Brain microvascular endothelial cell (primary cell): ENCODE measurements around the gene TBC1D16.

Source experiments
- DNase-seq: peaks from one replicate; pipeline ENCODE4 v3.0.0-alpha.2; 2020
- H3K27ac ChIP-seq: fragments of 250-450 bp; sonication (Bioruptor Pico); 2 replicates; pipeline ENCODE4 v1.5.1; 2020; ENCODE audit warnings: mild to moderate bottlenecking, moderate library complexity
- H3K27me3 ChIP-seq: fragments of 250-450 bp; sonication (Bioruptor Pico); replicated peaks from 2 replicates; pipeline ENCODE4 v1.5.1; 2020; ENCODE audit warnings: mild to moderate bottlenecking
- H3K36me3 ChIP-seq: fragments of 250-450 bp; sonication (Bioruptor Pico); replicated peaks from 2 replicates; pipeline ENCODE4 v1.5.1; 2020; ENCODE audit warnings: mild to moderate bottlenecking
- H3K4me3 ChIP-seq: 2 replicates; pipeline ENCODE4 v1.5.1; 2011; ENCODE audit warnings: low read depth, mild to moderate bottlenecking, control low read depth, low read length, moderate library complexity
- in situ Hi-C: cut with HindIII; loops from 2 replicates; pipeline ENCODE4 v1.10.0; 2017; ENCODE audit warnings: low sequenced_read_pairs, low pct_ligation_motif_present
- TF ChIP-seq, protein P1 (sequence below): IDR thresholded peaks from 2 replicates; pipeline ENCODE4 v1.5.1; 2011; ENCODE audit warnings: low read depth, mild to moderate bottlenecking, moderate library complexity, low read length, control low read depth, inconsistent platforms; ENCODE audit errors: missing control alignments

Gene TBC1D16

DNA sequence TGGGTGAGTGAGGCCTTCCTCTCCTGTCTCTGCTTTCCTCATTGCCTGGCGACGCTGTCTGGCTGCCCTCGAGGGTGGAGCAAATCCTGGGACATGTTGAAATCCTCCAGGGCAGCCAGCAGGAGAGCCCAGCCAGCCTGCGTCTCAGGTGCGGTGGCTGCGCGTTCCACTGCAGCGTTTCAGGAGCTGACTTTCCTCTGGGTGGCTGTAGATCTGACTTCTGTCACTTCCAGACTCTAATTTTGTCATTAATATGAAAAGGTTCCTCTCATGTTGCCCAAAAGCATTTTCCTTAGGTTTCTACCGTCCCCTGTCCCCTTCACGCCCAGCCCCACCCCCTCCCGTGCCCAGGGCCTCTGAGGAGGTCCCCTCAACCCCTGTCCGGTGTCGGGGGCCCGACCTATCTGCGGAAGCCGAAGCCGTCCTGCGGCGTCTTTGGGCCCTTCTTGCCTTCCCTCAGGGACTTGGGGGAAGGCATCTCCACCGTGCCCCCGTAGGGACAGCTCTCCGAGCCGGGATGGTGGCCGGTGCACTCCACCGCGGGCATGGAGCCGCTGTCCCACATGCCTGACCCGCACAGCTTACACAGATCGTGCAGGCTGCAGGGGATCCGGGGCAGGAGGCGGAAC is 95.1 kb downstream of the TBC1D16 start:
- peaks cover 12% of the 10 kb centered on the region for H3K36me3 ChIP-seq
- TF ChIP-seq, protein P1, sequence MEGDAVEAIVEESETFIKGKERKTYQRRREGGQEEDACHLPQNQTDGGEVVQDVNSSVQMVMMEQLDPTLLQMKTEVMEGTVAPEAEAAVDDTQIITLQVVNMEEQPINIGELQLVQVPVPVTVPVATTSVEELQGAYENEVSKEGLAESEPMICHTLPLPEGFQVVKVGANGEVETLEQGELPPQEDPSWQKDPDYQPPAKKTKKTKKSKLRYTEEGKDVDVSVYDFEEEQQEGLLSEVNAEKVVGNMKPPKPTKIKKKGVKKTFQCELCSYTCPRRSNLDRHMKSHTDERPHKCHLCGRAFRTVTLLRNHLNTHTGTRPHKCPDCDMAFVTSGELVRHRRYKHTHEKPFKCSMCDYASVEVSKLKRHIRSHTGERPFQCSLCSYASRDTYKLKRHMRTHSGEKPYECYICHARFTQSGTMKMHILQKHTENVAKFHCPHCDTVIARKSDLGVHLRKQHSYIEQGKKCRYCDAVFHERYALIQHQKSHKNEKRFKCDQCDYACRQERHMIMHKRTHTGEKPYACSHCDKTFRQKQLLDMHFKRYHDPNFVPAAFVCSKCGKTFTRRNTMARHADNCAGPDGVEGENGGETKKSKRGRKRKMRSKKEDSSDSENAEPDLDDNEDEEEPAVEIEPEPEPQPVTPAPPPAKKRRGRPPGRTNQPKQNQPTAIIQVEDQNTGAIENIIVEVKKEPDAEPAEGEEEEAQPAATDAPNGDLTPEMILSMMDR: no peak
- H3K27me3 ChIP-seq: no peaks in the 10 kb centered on the region
- H3K4me3 ChIP-seq: no peak overlapping the region
- DNase-seq: no peak
- no peak overlapping the region for H3K27ac ChIP-seq
- in situ Hi-C loops: no loop called here

DNA sequence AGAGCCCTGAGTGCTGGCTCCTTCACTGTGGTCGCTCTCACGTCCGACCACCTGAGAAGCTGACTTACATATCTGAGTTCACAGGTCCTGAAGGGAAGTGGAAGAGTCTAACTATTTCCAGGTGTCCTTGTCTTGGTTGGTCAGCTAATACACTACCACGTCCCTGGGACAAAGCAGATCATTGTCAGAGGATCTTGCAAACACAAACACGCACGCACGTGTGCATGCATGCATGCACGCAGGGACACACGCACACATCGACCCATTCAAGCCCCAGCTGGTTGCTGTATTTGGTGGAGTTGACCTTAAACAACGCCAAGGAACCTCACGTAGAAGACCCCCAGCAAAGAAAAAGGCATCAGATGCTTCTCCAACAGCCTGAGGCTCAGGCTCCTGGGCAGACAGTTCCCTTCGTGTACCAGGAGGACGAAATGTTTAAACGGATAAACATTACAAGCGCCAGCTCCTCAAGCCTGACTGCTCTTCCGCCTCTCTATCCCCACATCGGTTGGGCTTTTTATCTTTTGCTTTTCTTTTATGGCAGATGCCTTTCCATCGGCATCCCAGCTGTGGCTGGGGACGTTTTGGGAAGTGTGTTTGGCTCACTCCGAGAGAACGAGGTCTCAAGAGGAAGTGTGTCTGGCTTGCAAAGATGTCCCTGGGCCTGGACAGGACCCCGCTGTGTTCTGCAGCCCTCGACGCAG is 95.8 kb downstream of the TBC1D16 start:
- Histone ChIP-seq H3K36me3 (peaks cover 12% of the 10 kb centered on the region), H3K27ac (no peak overlapping the region), H3K27me3 (no peaks in the 10 kb centered on the region), H3K4me3 (no peak overlapping the region)
- TF ChIP-seq, protein P1: no peak
- DNase-seq: no peak
- in situ Hi-C loops: no loop called here

DNA sequence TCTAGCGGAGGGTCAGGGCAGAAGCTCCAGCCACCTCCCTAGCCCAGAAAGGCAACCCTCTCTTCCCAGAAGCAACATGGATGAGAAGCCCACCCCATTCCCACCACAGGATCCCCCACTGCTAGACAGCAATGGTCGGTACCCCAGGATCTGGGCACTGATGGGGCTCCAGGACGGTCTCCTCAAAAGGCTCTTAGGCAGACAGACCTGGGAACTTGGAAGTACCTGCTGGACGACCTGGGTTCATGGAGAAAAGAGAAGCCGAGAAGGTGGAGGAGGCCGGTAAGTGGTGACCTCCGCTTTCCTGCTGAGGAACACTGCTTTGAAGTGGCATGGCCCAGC is 96.6 kb downstream of the TBC1D16 start:
- Histone ChIP-seq H3K4me3 (no peak overlapping the region), H3K36me3 (peaks cover 7% of the 10 kb centered on the region), H3K27ac (no peak overlapping the region), H3K27me3 (no peaks in the 10 kb centered on the region)
- no peak for DNase-seq
- TF ChIP-seq, protein P1: no peak
- in situ Hi-C loops: no loop called here

DNA sequence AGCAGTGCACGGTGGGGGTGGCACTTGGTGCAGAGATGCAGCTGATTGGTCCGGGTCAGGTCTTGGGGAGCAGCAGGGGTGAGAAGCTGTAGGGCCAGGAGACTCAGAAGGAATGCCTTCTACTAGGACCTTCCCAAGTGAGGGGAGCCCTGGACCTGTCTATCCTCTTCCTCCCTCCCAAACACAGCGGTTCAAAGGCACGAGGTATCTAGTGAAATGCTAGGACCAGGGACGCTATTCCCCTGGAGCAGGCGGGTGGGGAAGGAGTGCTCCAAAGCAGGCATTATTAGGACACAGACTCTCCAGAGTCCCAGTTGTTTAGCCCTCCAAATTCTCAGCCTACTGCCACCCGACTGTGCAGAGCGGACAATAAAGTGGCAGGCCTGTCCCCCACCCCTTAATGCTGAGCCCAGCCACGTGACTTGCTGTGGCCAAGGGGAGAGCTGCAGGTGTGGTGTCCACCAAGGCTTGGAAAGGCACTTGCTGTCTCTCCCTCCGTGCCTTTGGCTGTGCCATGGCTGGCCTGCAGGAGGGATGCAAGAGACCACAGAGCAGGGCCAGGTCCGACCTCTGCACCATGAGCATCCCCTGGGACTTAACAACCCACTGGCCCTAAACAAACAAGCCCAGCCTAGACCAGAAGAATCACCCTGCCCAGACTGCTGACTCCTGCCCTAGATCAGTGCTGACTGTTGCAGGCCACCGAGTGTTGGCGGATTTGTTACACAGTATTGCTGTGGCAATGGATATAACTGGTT is 97.2 kb downstream of the TBC1D16 start:
- no peak for DNase-seq
- H3K27me3 ChIP-seq: no peaks in the 10 kb centered on the region
- H3K27ac ChIP-seq: no peak overlapping the region
- H3K4me3 ChIP-seq: no peak overlapping the region
- peaks cover 2% of the 10 kb centered on the region for H3K36me3 ChIP-seq
- in situ Hi-C loops: no loop called here
- TF ChIP-seq, protein P1: no peak

DNA sequence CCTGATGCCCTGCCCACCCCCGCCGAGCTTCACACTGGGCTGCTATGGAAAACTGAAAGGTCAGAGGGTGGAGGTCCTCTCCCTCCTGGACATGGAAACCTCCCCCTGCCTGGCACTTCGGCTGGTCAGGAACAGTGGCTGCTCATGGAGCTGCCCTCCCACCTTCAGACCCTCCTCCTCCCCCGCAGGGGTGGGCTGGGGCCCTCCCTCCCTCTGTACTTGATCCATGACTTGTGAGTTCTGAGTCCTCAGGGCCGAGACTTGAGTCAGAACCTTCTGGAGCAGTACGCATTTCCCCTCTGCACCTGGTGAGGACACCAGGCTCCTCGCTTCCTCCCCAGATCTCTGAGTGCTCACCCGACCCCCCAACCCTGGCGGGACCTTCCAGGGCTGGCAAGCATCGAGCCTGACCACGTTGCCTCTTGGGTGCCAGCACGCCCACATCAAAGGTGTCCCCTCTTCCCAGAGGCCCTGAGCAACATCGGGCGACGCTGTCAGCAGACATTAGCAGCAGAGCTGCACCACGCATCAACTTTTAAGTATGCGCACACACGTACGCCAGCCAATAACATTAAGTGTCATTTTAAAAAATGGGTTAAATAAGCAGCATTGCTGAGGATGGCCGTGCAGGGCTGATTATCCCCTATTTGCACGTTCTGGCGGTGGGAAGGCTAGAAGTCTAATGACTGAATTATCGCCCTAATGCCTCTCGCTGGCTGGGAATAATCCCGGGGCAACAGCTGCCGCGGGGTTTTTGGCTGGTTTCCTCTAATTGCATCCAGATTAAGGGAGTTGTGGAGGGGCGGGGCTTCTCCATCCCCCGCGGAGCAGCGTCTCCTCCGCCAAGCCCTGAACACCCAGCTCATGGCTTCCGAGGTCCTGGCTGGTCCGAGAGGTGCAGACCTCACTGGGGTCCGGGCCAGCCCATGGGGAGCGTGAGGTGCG is 98.0 kb downstream of the TBC1D16 start:
- in situ Hi-C loops: no loop called here

More for the DNA sequence above, 98.0 kb downstream of the TBC1D16 start:
- TF ChIP-seq, protein P1: no peak
- Histone ChIP-seq H3K36me3 (peaks cover 2% of the 10 kb centered on the region), H3K27me3 (no peaks in the 10 kb centered on the region), H3K4me3 (no peak overlapping the region), H3K27ac (no peak overlapping the region)
- DNase-seq: no peak
